Muscle layer of duodenum (tissue), 2 donors: ENCODE results near the gene YPEL2.
A peak's percentile ranks its signal among the peaks of the same experiment; 100 is the strongest.

ENCODE experiments used
- H3K27ac ChIP-seq: one replicate; pipeline ENCODE4 v1.7.0; 2013; ENCODE audit warnings: mild to moderate bottlenecking, low read length
- H3K27me3 ChIP-seq: one replicate; pipeline ENCODE4 v1.7.0; 2013; ENCODE audit warnings: low read depth, mild to moderate bottlenecking, control low read depth, low read length
- H3K36me3 ChIP-seq, 2 donors: one replicate each; pipeline ENCODE4 v1.7.0; 2013; ENCODE audit warnings: low read length in 2 of 2, control low read depth in 1 of 2, mild to moderate bottlenecking in 1 of 2; ENCODE audit not compliant: insufficient read depth in 2 of 2, control insufficient read depth in 1 of 2
- H3K4me1 ChIP-seq, 2 donors: one replicate each; pipeline ENCODE4 v1.7.0; 2013; ENCODE audit warnings: low read length in 2 of 2, mild to moderate bottlenecking in 2 of 2, control low read depth in 1 of 2, moderate library complexity in 1 of 2; ENCODE audit not compliant: insufficient read depth in 2 of 2, control insufficient read depth in 1 of 2
- H3K4me3 ChIP-seq, 2 donors: one replicate each; pipeline ENCODE4 v1.7.0; 2013; ENCODE audit warnings: low read length in 2 of 2, low read depth in 1 of 2, mild to moderate bottlenecking in 1 of 2
- H3K9me3 ChIP-seq, 2 donors: one replicate each; pipeline ENCODE4 v1.7.0; 2013; ENCODE audit warnings: low read length in 2 of 2, control low read depth in 1 of 2, mild to moderate bottlenecking in 1 of 2; ENCODE audit not compliant: control insufficient read depth in 1 of 2
- donor health status: healthy.

The YPEL2 gene

GRCh38 chr17:59440757-59441463, 109.5 kb downstream of the YPEL2 start:
- Histone ChIP-seq H3K36me3 (no peaks in the 10 kb centered on the region), H3K4me1 (peaks cover 0 to 6% of the 10 kb centered on the region in 2 donors), H3K27ac (peak overlapping the region; percentile 47), H3K4me3 (peak overlapping the region in 1 of 2 donors; percentile 12), H3K27me3 (no peaks in the 10 kb centered on the region), H3K9me3 (no peaks in the 10 kb centered on the region)

GRCh38 chr17:59441464-59442096, 110.1 kb downstream of the YPEL2 start:
- no peaks in the 10 kb centered on the region for H3K9me3 ChIP-seq
- H3K4me1 ChIP-seq: peaks cover 0 to 6% of the 10 kb centered on the region in 2 donors
- no peaks in the 10 kb centered on the region for H3K27me3 ChIP-seq
- no peaks in the 10 kb centered on the region for H3K36me3 ChIP-seq
- no peak overlapping the region for H3K4me3 ChIP-seq
- H3K27ac ChIP-seq: peak overlapping the region; percentile 47

- Histone ChIP-seq H3K4me3 (no peak overlapping the region), H3K36me3 (no peaks in the 10 kb centered on the region), H3K27me3 (no peaks in the 10 kb centered on the region), H3K27ac (no peak overlapping the region), H3K9me3 (no peaks in the 10 kb centered on the region), H3K4me1 (peaks cover 0 to 6% of the 10 kb centered on the region in 2 donors)
These were observed 111.7 kb downstream of the YPEL2 start for GRCh38 chr17:59443106-59443505.
